NCI-H82 treated with DMSO at 0.1 percent for 48 hours (cell line): ENCODE data around the gene PAK5.

Source experiments
- DNase-seq: peaks from one replicate; lab custom pipeline; 2025; ENCODE audit not compliant: unreplicated experiment; lab: John Stamatoyannopoulos, UW

Gene PAK5

DNA sequence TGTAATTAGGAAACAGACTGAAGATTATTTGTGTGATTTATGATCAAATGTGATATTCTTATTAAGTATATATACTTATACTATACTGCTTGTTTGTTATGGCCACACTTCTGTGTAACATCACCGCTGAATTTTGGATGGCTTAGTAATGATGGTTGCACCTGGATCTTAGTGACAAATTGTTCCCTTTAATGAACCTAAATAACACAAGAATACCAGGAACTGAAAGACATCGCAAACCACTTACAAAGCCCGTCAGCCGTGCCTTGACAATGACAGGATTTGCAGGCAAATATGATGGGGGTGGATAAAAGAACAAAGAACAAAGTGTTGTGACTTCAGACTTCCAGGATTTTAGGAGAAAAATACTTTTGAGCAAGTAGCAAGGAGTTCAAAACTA is 257.4 kb downstream of the PAK5 start:
- DNase-seq = no peak

DNA sequence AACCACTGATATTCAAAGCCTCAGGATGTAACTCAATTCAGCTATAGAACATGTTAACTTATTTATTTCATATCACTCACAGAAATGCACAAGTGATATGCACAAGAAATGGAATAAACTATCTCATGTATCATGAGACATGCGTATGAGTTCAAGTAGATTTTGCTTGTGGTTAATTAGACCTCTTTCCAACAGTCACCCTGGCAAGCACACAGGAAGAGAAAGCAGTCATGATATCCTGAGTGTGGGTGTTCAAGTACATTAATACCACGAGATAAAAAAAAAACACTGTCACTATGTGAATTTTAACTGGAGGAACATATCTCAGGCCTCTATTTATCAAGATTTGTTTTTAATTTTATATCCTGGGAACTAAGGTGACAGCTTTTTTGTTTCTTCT is 260.3 kb downstream of the PAK5 start:
- no peak for DNase-seq

DNA sequence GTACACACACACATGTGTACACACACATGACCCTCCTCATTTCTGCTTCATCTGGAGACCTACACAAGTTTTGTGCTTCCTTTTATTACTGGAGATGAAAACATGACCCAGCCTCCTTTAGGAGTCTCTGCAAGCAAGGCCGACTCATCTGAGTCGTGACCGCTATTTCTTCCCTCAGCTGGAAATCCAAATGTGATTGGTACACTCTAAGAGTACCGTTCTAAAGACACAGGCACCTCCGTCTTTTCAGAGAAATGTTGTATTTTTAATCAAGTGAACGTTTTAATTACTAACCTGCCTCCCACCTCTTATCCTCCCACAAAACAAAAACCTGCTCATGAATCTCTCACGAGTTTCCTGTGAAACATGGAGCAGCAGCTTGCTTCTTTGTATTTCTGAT is 261.5 kb downstream of the PAK5 start:
- DNase-seq = no peak

DNA sequence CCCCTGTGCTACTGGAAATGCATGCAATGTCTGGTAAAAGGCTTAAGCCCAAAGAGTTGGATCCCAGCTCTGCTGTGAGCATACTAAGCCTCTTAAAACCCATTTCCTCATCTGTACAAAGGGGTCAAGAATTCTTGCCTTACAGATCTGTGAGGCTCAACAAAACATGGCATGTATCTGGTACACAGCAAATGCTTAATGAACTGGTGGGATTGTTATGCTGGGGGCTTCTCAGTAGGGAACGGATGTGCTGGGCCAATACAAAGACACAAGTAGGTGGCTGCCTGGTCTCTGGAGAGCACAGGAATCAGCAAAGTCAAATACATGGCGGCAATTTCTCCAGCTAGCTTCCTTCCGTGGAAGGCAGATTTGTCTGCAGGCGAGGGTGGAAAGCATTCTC is 262.2 kb downstream of the PAK5 start:
- no peak for DNase-seq

DNA sequence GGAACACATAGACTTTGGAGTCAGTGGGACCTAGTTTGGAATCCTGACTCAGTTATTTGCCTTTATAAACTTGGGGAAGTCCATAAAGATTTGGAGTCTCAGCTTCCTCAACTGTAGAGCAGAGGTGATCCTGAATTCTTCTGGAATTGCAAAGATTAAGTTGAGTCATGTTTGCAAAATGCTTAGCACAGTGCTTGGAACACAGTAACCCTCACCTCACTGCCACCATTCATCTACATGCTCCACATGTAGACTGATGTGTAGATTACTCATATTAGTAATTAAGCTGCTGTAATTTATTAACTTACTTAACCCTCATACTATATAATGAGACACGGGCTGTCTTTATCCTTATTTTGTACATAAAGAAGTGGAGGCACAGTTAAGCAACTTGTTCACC is 263.0 kb downstream of the PAK5 start:
- no peak for DNase-seq

DNA sequence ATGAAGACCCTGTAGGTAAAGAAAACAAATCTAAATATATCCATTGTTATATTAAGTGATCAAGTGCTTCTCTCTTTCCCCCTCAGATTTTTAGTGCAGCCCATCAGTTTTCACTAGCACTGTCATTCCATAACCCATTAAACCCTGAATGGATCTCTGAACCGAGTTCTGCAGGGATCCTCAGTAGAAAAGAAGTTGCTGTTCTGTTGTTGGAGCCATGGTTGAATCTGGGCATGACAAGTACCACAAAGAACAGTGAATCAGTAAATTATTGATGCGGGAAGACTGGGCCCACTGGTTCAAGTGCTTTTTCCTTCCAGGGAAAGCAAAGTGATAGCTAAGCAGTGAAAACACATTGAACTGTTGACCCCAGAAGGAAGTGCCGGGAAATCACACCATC is 264.1 kb downstream of the PAK5 start:
- no peak for DNase-seq

DNA sequence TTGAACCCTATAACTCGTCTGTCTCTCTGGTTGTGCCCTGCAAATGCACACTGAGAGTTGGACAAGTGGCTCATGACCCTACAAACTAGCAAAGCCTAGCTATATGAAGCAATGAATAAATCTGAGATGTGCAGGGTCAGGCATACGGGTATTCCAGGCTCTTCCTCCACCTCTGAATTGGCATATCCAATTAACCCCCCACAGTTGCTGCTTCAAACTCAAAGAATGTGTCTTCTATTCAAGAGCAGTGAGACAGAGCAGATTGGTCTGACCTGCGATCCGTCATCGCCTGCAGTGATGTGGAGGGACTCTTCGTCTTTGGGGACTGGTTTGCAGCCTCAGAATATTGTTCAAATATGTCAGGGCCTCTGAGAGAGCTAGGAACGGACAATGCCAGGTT is 264.7 kb downstream of the PAK5 start:
- DNase-seq = no peak

DNA sequence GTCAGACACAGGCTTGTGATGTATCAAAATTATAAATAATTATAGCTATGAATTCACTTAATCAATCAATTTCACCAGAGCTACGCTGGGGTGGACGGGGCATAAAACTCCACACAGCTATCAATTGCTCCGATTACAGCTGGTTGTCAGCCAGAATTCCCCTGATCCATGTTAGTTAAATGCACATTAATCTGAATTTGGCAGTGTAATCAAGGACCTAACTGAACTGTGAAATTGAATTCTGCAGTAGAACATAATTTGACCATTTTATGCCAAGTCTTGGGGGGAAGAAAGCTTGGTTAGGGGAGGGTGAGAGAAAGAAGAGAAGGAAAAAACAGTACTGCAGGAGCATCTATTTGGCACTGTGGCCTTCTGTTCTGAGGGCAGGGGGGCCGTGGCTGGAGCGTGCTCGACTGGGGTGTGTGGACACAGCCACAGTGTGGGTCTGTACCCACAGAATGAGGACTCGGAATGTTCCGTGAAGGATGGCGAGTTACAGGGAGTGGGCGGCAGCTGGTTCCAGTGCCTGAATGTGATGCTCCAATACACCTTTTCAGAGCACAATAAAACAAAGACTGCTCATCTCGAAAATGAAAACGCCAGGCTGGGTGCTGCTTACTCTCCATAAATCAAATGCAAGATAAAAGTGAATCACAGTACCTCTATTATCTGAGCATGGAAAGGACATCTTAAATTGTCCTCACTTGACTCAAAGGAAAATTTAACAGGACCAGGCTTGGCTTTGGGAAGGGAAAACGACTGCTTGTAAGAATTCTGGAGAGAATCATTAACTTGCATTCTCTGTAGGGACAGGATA is 265.3 kb downstream of the PAK5 start:
- DNase-seq = no peak

DNA sequence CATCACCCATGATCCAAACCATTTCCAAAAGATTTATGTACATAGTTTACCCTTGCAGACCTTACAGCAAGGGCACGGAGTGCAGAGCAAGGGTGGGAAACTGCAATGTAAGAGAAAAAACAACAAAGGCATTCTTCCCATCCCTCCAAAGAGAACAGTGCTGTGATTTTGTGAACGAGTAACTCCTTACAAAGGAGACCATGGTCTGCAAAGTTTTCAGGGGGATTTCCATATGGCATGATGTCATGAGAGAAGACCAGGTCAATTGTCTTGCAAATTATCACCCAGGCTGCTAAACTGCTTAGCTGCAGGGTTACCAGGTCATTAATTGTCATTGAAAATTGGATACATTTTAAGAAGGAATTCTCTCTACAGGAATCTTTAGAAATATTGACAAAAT is 266.2 kb downstream of the PAK5 start:
- no peak for DNase-seq

DNA sequence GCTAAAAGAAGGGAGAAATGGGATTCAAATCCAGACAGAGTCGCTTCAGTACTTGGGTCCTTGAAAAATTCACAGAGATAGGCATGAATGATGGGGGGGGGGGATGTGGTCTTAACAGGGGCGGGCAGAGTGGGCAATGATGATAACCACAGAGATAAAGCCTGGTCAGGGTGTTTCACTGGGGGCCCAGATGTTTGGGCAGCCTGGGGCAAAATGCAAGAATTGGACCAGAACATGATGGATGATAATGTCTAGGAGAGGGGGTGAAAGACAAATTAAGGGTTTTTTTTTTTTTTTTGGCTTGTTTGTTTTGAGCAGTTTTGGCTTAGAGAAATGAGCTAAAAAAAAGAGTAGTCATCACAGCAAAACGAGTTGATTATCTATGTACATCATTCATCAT is 267.1 kb downstream of the PAK5 start:
- no peak for DNase-seq

DNA sequence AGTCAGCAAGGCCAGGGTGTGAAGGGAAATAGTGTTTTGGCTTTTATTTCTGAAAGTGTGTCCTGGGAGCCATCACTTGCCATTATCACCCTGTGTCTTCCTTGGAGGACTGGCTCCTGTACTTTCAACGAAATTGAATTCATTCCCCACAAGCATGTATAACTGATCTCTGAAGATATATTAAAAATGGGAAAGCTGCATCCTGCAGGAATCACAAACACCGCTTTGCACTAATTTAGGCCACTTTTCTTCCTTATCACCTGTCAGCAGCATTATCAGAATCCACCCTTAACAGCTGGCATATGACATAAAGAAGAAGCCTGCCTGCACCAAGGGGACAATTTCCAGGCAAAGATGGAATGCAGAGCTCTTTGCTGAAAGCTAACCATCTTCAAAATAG is 268.3 kb downstream of the PAK5 start:
- no peak for DNase-seq

DNA sequence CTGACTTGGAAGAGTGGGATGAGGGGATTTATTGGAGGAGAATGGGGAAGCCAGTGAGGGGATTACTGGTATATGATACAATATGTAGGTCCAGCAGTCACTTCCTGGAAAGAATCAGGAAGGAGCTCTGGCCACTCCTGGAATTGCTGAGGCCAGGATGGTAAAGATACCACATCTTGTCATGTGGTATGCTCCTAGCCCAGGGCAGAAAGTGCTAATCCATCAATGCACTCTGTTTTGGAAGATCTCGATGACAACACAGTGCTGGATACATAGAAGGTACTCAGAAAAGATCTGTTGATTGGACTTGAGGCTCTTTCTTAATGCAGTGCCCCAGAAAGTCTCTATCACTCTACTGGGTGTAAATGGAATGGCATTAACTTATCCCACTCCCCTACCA is 271.9 kb downstream of the PAK5 start:
- DNase-seq = no peak

DNA sequence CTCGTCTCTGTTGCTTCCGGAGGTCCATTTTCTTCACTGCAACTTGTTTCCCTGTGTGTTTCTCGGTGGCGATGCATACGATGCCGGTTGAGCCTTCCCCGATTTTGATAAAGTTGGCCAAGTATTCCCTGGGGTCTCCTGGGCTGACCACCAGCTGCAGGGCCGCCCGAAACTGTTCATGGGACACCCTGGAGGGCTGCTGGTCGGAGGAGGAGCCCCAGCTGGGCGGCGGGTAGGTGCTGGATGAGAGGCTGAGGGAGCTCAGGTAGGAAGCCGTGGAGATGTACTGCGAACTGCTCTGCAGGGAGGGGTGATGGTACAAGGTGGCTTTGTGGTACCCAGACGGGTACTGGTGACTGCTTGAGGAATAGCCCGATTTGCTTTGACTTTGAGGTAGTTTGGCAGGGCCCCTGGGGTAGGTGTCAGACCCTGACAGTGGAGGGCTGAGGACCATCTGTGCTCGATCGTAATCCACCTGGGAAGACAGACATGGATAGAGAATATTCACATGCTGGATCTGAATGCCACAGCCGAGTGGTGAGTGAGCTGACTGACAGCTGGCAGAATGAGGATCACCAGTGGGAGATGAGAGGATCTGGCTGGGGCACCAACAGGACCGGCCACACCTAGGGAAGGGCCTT is 272.8 kb downstream of the PAK5 start:
- DNase-seq = no peak

DNA sequence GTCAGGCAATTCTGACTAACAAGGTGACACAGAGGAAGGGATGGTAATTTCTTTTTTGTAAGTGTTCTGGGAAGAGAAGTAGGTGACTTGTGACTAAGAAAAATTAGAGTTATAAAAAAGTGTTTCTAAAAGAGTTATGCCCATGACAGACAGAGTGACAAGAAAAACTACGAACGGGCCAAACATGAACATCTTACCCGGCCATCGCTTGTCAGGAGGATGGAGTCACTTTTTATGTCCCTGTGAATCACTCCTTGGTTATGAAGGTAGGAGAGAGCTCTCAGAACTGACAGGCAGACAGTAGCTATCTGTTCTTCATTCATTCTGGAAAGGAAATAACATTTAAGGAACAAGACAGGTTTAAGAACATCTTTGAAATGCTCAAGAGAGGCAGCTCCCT is 281.5 kb downstream of the PAK5 start:
- DNase-seq = no peak

DNA sequence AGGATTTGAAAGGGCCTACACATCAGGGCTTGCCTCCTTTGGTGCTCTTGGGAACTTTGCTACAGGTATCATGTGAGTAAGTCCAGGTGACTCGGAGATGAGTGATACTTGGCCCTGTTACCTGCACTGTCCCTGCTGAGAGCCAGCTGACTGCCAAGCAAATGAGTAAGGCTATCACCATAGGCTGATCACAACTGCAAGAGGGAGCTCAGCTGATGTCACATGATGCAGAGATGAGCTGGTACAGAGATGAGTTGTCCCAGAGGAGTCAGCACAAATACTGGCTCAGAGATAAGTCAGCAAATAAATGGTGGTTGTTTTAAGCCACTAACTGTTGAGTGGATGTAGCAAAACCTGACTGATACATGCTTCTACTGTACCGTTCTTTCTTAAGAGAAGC is 283.1 kb downstream of the PAK5 start:
- no peak for DNase-seq

DNA sequence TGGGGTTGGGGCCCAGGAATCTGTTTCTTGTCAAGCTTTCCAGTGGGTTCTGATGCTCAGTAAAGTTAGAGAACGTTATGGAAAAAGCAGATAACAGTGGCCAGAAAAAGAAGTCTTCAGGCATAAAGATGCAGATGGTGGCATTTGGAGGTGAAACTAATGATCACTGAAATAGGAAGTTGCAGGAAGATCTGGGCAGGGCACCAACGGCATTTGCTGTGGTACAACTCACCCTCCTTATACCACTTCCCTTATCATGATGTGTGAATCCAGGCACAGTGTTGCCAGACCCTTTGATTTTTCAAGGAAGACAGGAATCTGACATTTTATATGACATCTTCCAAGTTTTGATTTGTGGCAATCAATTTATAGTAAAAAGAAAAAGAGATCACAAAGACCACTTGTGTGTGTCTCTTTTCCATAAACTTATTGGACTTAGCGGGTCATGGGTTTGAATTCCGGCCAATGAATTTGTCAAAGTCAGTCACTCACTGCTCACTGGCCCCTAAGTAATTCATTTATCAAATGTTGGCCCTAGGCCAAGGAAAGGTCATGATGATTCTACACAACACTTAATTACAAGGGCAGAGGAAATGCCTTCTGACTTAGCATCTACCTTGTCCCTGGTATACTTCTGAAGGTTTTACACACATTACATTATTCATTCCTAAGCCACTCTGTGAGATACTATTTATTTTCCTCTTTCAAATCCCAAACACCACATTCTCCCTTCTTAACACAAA is 286.9 kb downstream of the PAK5 start:
- DNase-seq = no peak

DNA sequence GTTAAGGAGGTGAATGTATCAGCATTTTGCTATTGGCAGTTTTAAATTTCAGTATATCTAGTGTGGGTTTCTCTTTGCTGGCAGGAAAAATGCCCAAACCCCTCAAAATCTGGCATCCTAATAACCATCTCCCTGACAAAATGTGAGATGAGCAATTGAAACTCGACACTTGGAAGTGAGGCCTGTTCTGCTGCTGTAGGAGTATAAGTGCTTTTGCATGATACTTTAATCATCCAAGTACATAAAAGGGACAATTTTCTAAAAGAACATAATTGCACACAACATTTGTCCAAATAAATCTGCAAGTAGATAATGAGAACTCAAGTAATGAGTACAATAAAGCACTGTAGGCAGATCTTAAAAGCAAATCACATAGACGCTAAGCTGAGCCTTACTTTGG is 288.0 kb downstream of the PAK5 start:
- no peak for DNase-seq

DNA sequence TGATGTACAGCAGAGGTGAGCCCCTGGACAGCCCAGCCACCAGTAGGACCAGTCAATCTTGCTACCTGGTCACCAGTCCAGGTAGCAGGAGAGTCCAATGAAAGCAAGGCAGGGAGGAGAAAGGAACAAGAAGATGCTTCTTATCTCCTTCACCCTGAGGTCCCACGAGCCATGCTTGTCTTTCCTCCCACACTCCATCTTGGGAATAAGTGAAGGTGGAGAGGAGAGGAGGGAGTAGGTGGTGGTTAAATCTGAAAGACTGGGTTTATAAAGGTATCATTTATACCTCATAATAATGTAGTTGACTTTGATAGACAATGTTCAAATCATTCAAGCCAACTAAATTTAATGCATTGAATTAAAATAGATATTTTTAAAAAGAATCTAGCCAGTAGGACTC is 288.6 kb downstream of the PAK5 start:
- DNase-seq = no peak

DNA sequence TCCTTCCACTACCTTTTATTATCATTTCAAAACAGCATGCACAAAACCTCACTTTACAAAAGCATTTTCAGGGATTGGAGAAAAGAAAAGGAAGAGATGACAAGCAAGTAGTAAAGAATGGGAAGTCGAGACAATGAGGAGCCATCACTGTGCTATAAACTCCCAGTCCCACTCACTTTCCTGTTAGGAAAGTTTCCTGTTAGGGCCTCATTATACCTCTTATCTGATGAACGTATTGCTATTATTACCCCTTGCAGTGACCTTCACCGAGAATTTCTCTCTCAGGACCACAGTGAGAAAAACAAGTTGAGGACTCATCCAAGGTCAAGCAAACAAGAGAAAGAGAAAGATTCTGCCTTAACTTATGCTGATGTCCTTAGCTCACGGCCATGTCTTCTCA is 295.7 kb downstream of the PAK5 start:
- DNase-seq = no peak

DNA sequence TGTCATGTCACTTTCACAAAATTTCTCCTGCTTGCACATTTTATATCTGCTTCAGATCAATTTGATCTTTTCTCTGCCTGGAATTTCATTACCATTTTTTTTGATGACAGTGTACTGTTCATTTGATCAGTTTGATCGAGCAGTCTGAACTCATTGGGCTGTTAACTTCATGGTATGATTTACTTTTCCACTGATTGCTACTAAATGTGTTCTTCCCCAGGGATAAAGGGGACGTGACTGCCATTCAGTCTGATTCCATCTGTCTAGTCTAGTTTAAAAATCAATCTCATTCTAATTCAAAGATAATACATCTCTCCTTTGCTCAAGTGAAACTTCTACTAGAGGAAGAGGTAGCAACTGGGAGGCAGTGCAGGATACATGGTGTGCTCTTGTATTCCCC is 303.4 kb downstream of the PAK5 start:
- DNase-seq = no peak

DNA sequence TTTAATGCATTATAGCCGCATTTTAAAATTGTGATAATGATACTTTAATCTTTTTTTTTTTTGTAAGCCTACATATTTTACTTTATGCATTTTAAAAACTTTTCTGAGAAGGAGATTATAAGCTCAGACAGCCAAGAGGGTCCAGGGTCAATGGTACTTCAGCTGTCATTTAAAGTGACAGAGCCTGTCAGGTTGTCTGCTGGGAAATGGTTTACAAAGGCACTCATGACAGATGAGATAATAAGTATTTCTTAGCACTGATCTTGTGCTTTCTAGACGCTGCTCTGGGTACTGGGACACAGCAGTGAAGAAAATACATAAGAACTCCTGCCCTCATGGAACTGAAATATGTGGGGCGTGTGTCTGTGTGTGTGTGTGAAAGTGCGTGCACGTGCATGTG is 304.9 kb downstream of the PAK5 start:
- no peak for DNase-seq
